ENCODE data around the gene TGM2. TPM values are rescaled to one million over a fixed set of nuclear protein-coding genes. Genes with fewer than 3 reads are reported as not detected.

The TGM2 gene
- total RNA-seq, 1 donor from 2014 or later: 3.3 TPM

DNA sequence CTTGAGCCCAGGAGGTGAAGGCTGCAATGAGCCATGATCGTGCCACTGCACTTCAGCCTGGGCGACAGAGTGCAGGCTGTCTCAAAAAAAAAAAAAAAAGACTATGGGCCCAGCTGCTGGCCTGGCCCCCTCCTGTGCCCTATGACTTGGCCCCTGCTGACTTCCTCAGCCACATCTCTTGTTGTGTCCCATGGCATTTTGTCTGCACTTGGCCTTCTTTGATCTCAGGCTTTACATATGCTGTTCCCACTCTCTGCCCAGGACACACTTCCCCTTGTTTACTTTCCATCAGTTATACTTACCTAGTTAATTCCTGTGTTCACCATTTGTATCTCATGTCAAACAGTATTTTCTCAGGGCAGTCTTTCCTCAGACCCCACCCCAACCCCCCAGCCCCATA is 87.0 kb downstream of the TGM2 start:
- FAIRE-seq: no peak
- DNase-seq (ENCODE audit: low spot score in 2 of 2): no peak

Small RNAs within 50 kb of the gene (small RNA-seq; reads per million reads assigned to genes)
- gene RN7SL237P: not detected

Other genes starting within 250 kb of the TGM2 start
- gene TTI1, start 131.8 kb downstream of the TGM2 start, total RNA-seq: 25.7 TPM
- 39.1 TPM for gene RPRD1B, start 131.5 kb downstream of the TGM2 start, total RNA-seq
- 1.2 TPM for gene KIAA1755, start 95.5 kb upstream of the TGM2 start, total RNA-seq
- gene BPI, start 138.9 kb upstream of the TGM2 start, total RNA-seq: under 0.01 TPM
- gene LBP, start 181.2 kb upstream of the TGM2 start, total RNA-seq: not detected